ENCODE data around the gene PHLPP1. TPM values are rescaled to one million over a fixed set of nuclear protein-coding genes. Genes with fewer than 3 reads are reported as not detected.

The PHLPP1 gene
- total RNA-seq, 1 experiment from 2014 or later: 14.7 TPM

GRCh38 chr18:62799977-62800376 is 84.6 kb downstream of the PHLPP1 start (continued):
- TF ChIP-seq EZH2phosphoT487 (IDR thresholded peaks at IDR 0.05; ENCODE audit: borderline replicate concordance) (no peak), YY1 (IDR thresholded peaks at IDR 0.05; ENCODE audit: extremely low read depth, insufficient replicate concordance, low read depth, low read length) (no peak)

- no peak overlapping the region for H3K4me2 ChIP-seq (ENCODE audit: low read length)
- RAD21 ChIA-PET (ENCODE audit: low non-redundant PET in 1 of 2, low total read pairs in 2 of 2, uncharacterized antibody in 2 of 2, unreplicated experiment in 2 of 2): no interaction called here
- CTCF ChIA-PET: no interaction called here
- no peaks in the 10 kb centered on the region for H3K9me3 ChIP-seq (ENCODE audit: control insufficient read depth in 1 of 2, insufficient read depth in 1 of 2, low read depth in 1 of 2, low read length in 2 of 2)
- H3K36me3 ChIP-seq (ENCODE audit: control insufficient read depth in 1 of 2, insufficient read depth in 2 of 2, low read length in 2 of 2): no peaks in the 10 kb centered on the region
- H4K20me1 ChIP-seq (ENCODE audit: insufficient read depth): no peaks in the 10 kb centered on the region
- intact Hi-C loops (cut with micrococcal nuclease): no loop called here
- peaks cover 7% of the 10 kb centered on the region in 2 experiments; a peak in 2 of 4 replicates for H3K4me1 ChIP-seq (ENCODE audit: control insufficient read depth in 1 of 2, insufficient read depth in 2 of 2, low read length in 2 of 2)
- H3K27ac ChIP-seq (ENCODE audit: low read depth, low read length): no peak overlapping the region
- DNase-seq (ENCODE audit: low read depth, low spot score) (no peak), ATAC-seq (no peak)
- BruUV-seq (replicated peaks): no TSS peak
- no peaks in the 10 kb centered on the region for H3K9me2 ChIP-seq (ENCODE audit: insufficient read depth)
- H3K79me2 ChIP-seq (ENCODE audit: insufficient read depth, low read length): 0 out of 2 replicates have a peak, but pooled peaks cover 4% of the 10 kb centered on the region
- H3K27me3 ChIP-seq (ENCODE audit: insufficient read depth, low read length): no peaks in the 10 kb centered on the region
- H3K4me3 ChIP-seq (replicated peaks in 1 of 2; ENCODE audit: low read depth in 1 of 2, low read length in 2 of 2): no peak overlapping the region
- no peak overlapping the region for H2AFZ ChIP-seq (ENCODE audit: low read depth, low read length, poor library complexity, severe bottlenecking)
- TF ChIP-seq EGR1 (IDR thresholded peaks at IDR 0.05; ENCODE audit: low read depth) (no peak), FOSL1 (IDR thresholded peaks at IDR 0.05; ENCODE audit: low read depth) (no peak), POLR2AphosphoS5 (IDR thresholded peaks at IDR 0.05; ENCODE audit: low read depth, low read length) (no peak), REST (IDR thresholded peaks at IDR 0.05; ENCODE audit: low read depth) (no peak), ELF1 (IDR thresholded peaks at IDR 0.05; ENCODE audit: borderline replicate concordance, low read depth) (no peak), JUND (IDR thresholded peaks at IDR 0.05) (no peak), TCF7L2 (IDR thresholded peaks at IDR 0.05; ENCODE audit: borderline replicate concordance, extremely low read depth, insufficient read depth, insufficient read length) (no peak), CBX3 (IDR thresholded peaks at IDR 0.05; ENCODE audit: low read depth) (no peak), ZFX (IDR thresholded peaks at IDR 0.05) (no peak), RAD21 (IDR thresholded peaks at IDR 0.05; ENCODE audit: low read depth) (peak; percentile 42; the same call in 1 of the 2 replicates), YY1 (IDR thresholded peaks at IDR 0.05; ENCODE audit: extremely low read depth, insufficient replicate concordance, low read depth, low read length) (no peak), SIN3A (IDR thresholded peaks at IDR 0.05; ENCODE audit: low read depth) (no peak), EZH2phosphoT487 (IDR thresholded peaks at IDR 0.05; ENCODE audit: borderline replicate concordance) (no peak), ATF3 (IDR thresholded peaks at IDR 0.05) (no peak)
- TF ChIP-seq, protein P1, sequence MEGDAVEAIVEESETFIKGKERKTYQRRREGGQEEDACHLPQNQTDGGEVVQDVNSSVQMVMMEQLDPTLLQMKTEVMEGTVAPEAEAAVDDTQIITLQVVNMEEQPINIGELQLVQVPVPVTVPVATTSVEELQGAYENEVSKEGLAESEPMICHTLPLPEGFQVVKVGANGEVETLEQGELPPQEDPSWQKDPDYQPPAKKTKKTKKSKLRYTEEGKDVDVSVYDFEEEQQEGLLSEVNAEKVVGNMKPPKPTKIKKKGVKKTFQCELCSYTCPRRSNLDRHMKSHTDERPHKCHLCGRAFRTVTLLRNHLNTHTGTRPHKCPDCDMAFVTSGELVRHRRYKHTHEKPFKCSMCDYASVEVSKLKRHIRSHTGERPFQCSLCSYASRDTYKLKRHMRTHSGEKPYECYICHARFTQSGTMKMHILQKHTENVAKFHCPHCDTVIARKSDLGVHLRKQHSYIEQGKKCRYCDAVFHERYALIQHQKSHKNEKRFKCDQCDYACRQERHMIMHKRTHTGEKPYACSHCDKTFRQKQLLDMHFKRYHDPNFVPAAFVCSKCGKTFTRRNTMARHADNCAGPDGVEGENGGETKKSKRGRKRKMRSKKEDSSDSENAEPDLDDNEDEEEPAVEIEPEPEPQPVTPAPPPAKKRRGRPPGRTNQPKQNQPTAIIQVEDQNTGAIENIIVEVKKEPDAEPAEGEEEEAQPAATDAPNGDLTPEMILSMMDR (IDR thresholded peaks at IDR 0.05 in 2 of 3, conservative IDR thresholded peaks at IDR 0.05 in 1 of 3; ENCODE audit: borderline replicate concordance in 1 of 3, insufficient read depth in 1 of 3, low read depth in 2 of 3, low read length in 2 of 3): peak in 2 of 3 experiments; percentile 15 to 19; a peak in 1 of 6 replicates
- POLR2A ChIA-PET: no interaction called here
- H3K9ac ChIP-seq (ENCODE audit: low read length): no peak overlapping the region
These were observed 87.2 kb downstream of the PHLPP1 start for GRCh38 chr18:62802523-62802922.

All from HCT116 (cell line).